H9 (cell line): ENCODE results near the gene ABCF2. TPM values are rescaled to one million over a fixed set of nuclear protein-coding genes. Genes with fewer than 3 reads are reported as not detected.

Experiments
- DNase-seq: peaks from one replicate; pipeline ENCODE4 v3.0.0-alpha.2; 2017
- H2AFZ ChIP-seq: one replicate; pipeline ENCODE4 v1.6.1; 2013; ENCODE audit warnings: mild to moderate bottlenecking, low read length, control low read depth, moderate library complexity
- H2AK5ac ChIP-seq: 2 replicates; pipeline ENCODE4 v1.6.1; 2013; ENCODE audit warnings: low read length, control low read depth, mixed read lengths; ENCODE audit not compliant: insufficient read length
- H2BK120ac ChIP-seq: one replicate; pipeline ENCODE4 v1.6.1; 2013; ENCODE audit warnings: low read depth, mild to moderate bottlenecking, low read length, control low read depth, inconsistent platforms; ENCODE audit not compliant: poor library complexity, severe bottlenecking
- H2BK12ac ChIP-seq: 2 replicates; pipeline ENCODE4 v1.6.1; 2013; ENCODE audit warnings: low read length, control low read depth, mixed read lengths, low read depth; ENCODE audit not compliant: insufficient read length
- H2BK15ac ChIP-seq: 2 replicates; pipeline ENCODE4 v1.6.1; 2013; ENCODE audit warnings: low read depth, low read length, control low read depth
- H2BK20ac ChIP-seq: one replicate; pipeline ENCODE4 v1.6.1; 2013; ENCODE audit warnings: low read depth, mild to moderate bottlenecking, low read length, control low read depth, inconsistent platforms; ENCODE audit not compliant: poor library complexity, severe bottlenecking
- H2BK5ac ChIP-seq: 2 replicates; pipeline ENCODE4 v1.6.1; 2013; ENCODE audit warnings: low read length, control low read depth, mixed read lengths; ENCODE audit not compliant: insufficient read length
- H3K14ac ChIP-seq: 2 replicates; pipeline ENCODE4 v1.6.1; 2013; ENCODE audit warnings: low read length, control low read depth; ENCODE audit not compliant: insufficient read depth
- H3K18ac ChIP-seq: 2 replicates; pipeline ENCODE4 v1.6.1; 2013; ENCODE audit warnings: low read depth, mild to moderate bottlenecking, mixed read lengths, low read length, control low read depth; ENCODE audit not compliant: insufficient read length
- H3K23ac ChIP-seq: 2 replicates; pipeline ENCODE4 v1.6.1; 2013; ENCODE audit warnings: low read length, control low read depth, mixed read lengths, low read depth; ENCODE audit not compliant: insufficient read length
- H3K23me2 ChIP-seq: 2 replicates; pipeline ENCODE4 v1.6.1; 2013; ENCODE audit warnings: low read depth, mild to moderate bottlenecking, mixed read lengths, low read length, control low read depth; ENCODE audit not compliant: insufficient read length, poor library complexity, severe bottlenecking
- H3K27ac ChIP-seq: 2 replicates; pipeline ENCODE4 v1.5.1; 2013; ENCODE audit warnings: low read length, control low read depth, mixed read lengths, low read depth; ENCODE audit not compliant: insufficient read length
- H3K27me3 ChIP-seq: 2 replicates; pipeline ENCODE4 v1.6.1; 2013; ENCODE audit warnings: low read length, control low read depth, inconsistent platforms; ENCODE audit not compliant: insufficient read depth
- H3K4ac ChIP-seq: 2 replicates; pipeline ENCODE4 v1.6.1; 2013; ENCODE audit warnings: low read depth, mild to moderate bottlenecking, control low read depth, inconsistent platforms, low read length, moderate library complexity
- H3K4me1 ChIP-seq: 2 replicates; pipeline ENCODE4 v1.6.1; 2013; ENCODE audit warnings: low read length, control low read depth, inconsistent platforms; ENCODE audit not compliant: insufficient read depth
- H3K4me2 ChIP-seq: 2 replicates; pipeline ENCODE4 v1.6.1; 2013; ENCODE audit warnings: low read length, control low read depth, mixed read lengths; ENCODE audit not compliant: insufficient read length, insufficient read depth
- H3K56ac ChIP-seq: 2 replicates; pipeline ENCODE4 v1.6.1; 2013; ENCODE audit warnings: low read depth, mild to moderate bottlenecking, mixed read lengths, low read length, control low read depth; ENCODE audit not compliant: insufficient read length
- H3K79me1 ChIP-seq: 2 replicates; pipeline ENCODE4 v1.6.1; 2013; ENCODE audit warnings: low read depth, mild to moderate bottlenecking, moderate library complexity, low read length, control low read depth, inconsistent platforms; ENCODE audit not compliant: insufficient read depth, poor library complexity, severe bottlenecking
- H3K79me2 ChIP-seq: 2 replicates; pipeline ENCODE4 v1.6.1; 2013; ENCODE audit warnings: low read length, control low read depth, inconsistent platforms; ENCODE audit not compliant: insufficient read depth
- H3K9ac ChIP-seq: 2 replicates; pipeline ENCODE4 v1.6.1; 2013; ENCODE audit warnings: low read length, control low read depth, mixed read lengths; ENCODE audit not compliant: insufficient read length; ENCODE audit errors: extremely low read depth
- H3K9me3 ChIP-seq: one replicate; pipeline ENCODE4 v1.6.1; 2013; ENCODE audit warnings: low read depth, low read length, inconsistent platforms; ENCODE audit not compliant: control insufficient read depth
- H3T11ph ChIP-seq: one replicate; pipeline ENCODE4 v1.6.1; 2013; ENCODE audit warnings: mild to moderate bottlenecking, low read length, control low read depth, inconsistent platforms
- H4K20me1 ChIP-seq: one replicate; pipeline ENCODE4 v1.6.1; 2013; ENCODE audit not compliant: control insufficient read depth, insufficient read length, insufficient read depth
- H4K5ac ChIP-seq: 2 replicates; pipeline ENCODE4 v1.6.1; 2013; ENCODE audit warnings: low read depth, mild to moderate bottlenecking, mixed read lengths, low read length, control low read depth; ENCODE audit not compliant: insufficient read length
- H4K8ac ChIP-seq: replicated peaks from 2 replicates; pipeline ENCODE4 v1.6.1; 2013; ENCODE audit warnings: low read length, control low read depth, mixed read lengths, low read depth; ENCODE audit not compliant: insufficient read length
- H4K91ac ChIP-seq: 2 replicates; pipeline ENCODE4 v1.6.1; 2013; ENCODE audit warnings: low read depth, mild to moderate bottlenecking, moderate library complexity, mixed read lengths, low read length, control low read depth; ENCODE audit not compliant: insufficient read length
- H3K27ac Mint-ChIP-seq, 3 experiments: 2 replicates in 2 of 3; 3 replicates in 1 of 3; pipeline ENCODE4 v1.8.0; 2020 to 2021; ENCODE audit warnings: mixed read lengths in 3 of 3, mild to moderate bottlenecking in 1 of 3, moderate library complexity in 1 of 3
- H3K27me3 Mint-ChIP-seq: 2 replicates; pipeline ENCODE4 v1.8.0; 2021; ENCODE audit warnings: low read depth, mild to moderate bottlenecking, moderate library complexity, mixed read lengths
- H3K36me3 Mint-ChIP-seq, 3 experiments: 2 replicates in 2 of 3; 3 replicates in 1 of 3; pipeline ENCODE4 v1.8.0; 2020 to 2021; ENCODE audit warnings: low read depth in 3 of 3, mixed read lengths in 3 of 3; ENCODE audit not compliant: insufficient read depth in 1 of 3
- H3K4me1 Mint-ChIP-seq, 2 experiments: 2 replicates each; pipeline ENCODE4 v1.8.0; 2020; ENCODE audit warnings: mixed read lengths in 2 of 2
- H3K4me3 Mint-ChIP-seq, 2 experiments: 2 replicates in 1 of 2; 3 replicates in 1 of 2; pipeline ENCODE4 v1.8.0; 2020 to 2021; ENCODE audit warnings: mild to moderate bottlenecking in 2 of 2, mixed read lengths in 2 of 2, moderate library complexity in 1 of 2
- H3K9me3 Mint-ChIP-seq, 2 experiments: 2 replicates in 1 of 2; 3 replicates in 1 of 2; pipeline ENCODE4 v1.8.0; 2020; ENCODE audit warnings: mild to moderate bottlenecking in 2 of 2, mixed read lengths in 2 of 2, moderate library complexity in 1 of 2
- CTCF ChIP-seq: fragments of 200-600 bp; sonication (generic); conservative IDR thresholded peaks from 3 replicates; pipeline ENCODE4 v1.8.0; 2021; ENCODE audit warnings: antibody characterized with exemption, mild to moderate bottlenecking
- WGBS: extraction: QIAGEN DNeasy Blood & Tissue Kit; methylation state at CpG from one replicate; pipeline ENCODE4 v1.1.7; 2013; ENCODE audit warnings: missing lambda C conversion rate, low lambda C conversion rate, mixed read lengths; ENCODE audit not compliant: insufficient read length; ENCODE audit errors: extremely low coverage; 5-methylcytosine and 5-hydroxymethylcytosine counted together
- total RNA-seq: library from RNA; stranded (reverse); gene quantifications from 2 replicates; pipeline ENCODE4 v1.2.1, GENCODE V29; 2021

The ABCF2 gene
- total RNA-seq, 1 experiment from 2014 or later = 70.1 TPM

DNA sequence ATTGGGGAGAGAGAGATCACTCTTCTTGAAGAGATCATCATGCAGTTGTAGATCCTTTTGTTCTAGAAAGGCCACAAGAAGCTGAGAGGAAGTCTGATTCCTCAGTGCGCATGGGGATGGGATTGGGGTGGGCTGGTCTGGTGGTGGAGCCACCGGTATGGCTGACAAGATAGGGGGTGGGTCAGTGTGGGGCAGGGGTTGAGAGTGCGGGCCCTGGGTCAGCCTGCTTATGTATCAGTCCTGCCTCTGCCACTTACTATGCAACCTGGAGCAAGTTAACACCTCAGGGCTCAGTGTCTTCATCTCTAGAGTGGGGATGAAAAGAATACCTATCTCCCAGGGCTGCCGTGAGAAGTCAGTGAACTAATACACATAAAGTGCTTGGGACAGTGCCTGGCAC, 13.5 kb upstream of the ABCF2 start:
- no peak overlapping the region for H3K4me3 Mint-ChIP-seq

More for the DNA sequence above, 13.5 kb upstream of the ABCF2 start:
- no peak overlapping the region for H2AK5ac ChIP-seq
- H2BK12ac ChIP-seq = no peak overlapping the region
- no peaks in the 10 kb centered on the region for H3K4me1 ChIP-seq
- no peak overlapping the region for H3T11ph ChIP-seq
- no peak overlapping the region for H3K9ac ChIP-seq
- H4K91ac ChIP-seq = no peak overlapping the region
- H2BK120ac ChIP-seq = no peak overlapping the region
- no peaks in the 10 kb centered on the region for H3K23me2 ChIP-seq
- H3K79me1 ChIP-seq = no peaks in the 10 kb centered on the region
- no peak overlapping the region for H3K56ac ChIP-seq
- TF ChIP-seq CTCF = no peak
- H2BK15ac ChIP-seq = no peak overlapping the region
- no CpG with 5 or more reads among the region's 4 CpGs for WGBS
- H2AFZ ChIP-seq = no peak overlapping the region
- Mint-ChIP-seq H3K27ac (peak overlapping the region in 1 of 3 experiments; percentile 42; a peak in 1 of 7 replicates), H3K4me1 (peaks cover 21 to 24% of the 10 kb centered on the region in 2 experiments), H3K9me3 (no peaks in the 10 kb centered on the region), H3K27me3 (peaks cover 20% of the 10 kb centered on the region), H3K36me3 (peaks cover 2 to 20% (median 12%) of the 10 kb centered on the region in 3 experiments; a peak in 6 of 7 replicates)
- H3K18ac ChIP-seq = no peak overlapping the region
- no peak overlapping the region for H3K27ac ChIP-seq
- no peaks in the 10 kb centered on the region for H3K27me3 ChIP-seq
- H4K8ac ChIP-seq = no peak overlapping the region
- H3K4me2 ChIP-seq = no peak overlapping the region
- H3K23ac ChIP-seq = no peak overlapping the region
- H3K9me3 ChIP-seq = no peaks in the 10 kb centered on the region
- no peaks in the 10 kb centered on the region for H3K79me2 ChIP-seq
- H4K5ac ChIP-seq = no peak overlapping the region
- H4K20me1 ChIP-seq = no peaks in the 10 kb centered on the region
- H2BK20ac ChIP-seq = no peak overlapping the region
- H2BK5ac ChIP-seq = no peak overlapping the region
- H3K14ac ChIP-seq = no peak overlapping the region
- DNase-seq = no peak
- H3K4ac ChIP-seq = no peak overlapping the region
